SK-N-SH (cell line): Measurements from ENCODE around the gene SLC6A13.
A peak's percentile ranks its signal among the peaks of the same experiment; 100 is the strongest.

Experiments used
- EP300 ChIP-seq, 2 experiments: IDR thresholded peaks; 2 replicates each; pipeline versions ENCODE4 v1.4.0 to v1.6.1; 2012; ENCODE audit warnings: borderline replicate concordance in 1 of 2, low read depth in 1 of 2, low read length in 1 of 2
- EZH2phosphoT487 ChIP-seq: fragments of 200-600 bp; sonication (generic); IDR thresholded peaks from 2 replicates; pipeline ENCODE4 v1.6.1; 2017; ENCODE audit warnings: low read depth, mixed run types, mild to moderate bottlenecking, antibody characterized with exemption, moderate library complexity, borderline replicate concordance
- GABPA ChIP-seq: IDR thresholded peaks from 2 replicates; pipeline ENCODE4 v1.4.0; 2012; ENCODE audit warnings: low read depth, mild to moderate bottlenecking
- NRF1 ChIP-seq: IDR thresholded peaks from 2 replicates; pipeline ENCODE4 v1.6.1; 2012; ENCODE audit warnings: low read depth, mild to moderate bottlenecking, low read length
- RCOR1 ChIP-seq: fragments of 150-350 bp; IDR thresholded peaks from 2 replicates; pipeline ENCODE4 v1.6.1; 2017; ENCODE audit warnings: antibody characterized with exemption, low read length
- SMC3 ChIP-seq: IDR thresholded peaks from 2 replicates; pipeline ENCODE4 v1.6.1; 2012; ENCODE audit warnings: low read depth, low read length, improper control_type of control experiment
- TEAD4 ChIP-seq: IDR thresholded peaks from 2 replicates; pipeline ENCODE4 v1.4.0; 2012; ENCODE audit warnings: mild to moderate bottlenecking, borderline replicate concordance; ENCODE audit not compliant: insufficient read depth
- TF ChIP-seq, protein P1 (sequence below): fragments of 200-600 bp; sonication (generic); IDR thresholded peaks from 2 replicates; pipeline ENCODE4 v1.6.1; 2017; ENCODE audit warnings: antibody characterized with exemption, mild to moderate bottlenecking, moderate library complexity
- TF ChIP-seq, protein P2 (sequence below): IDR thresholded peaks from 2 replicates; pipeline ENCODE4 v1.4.0; 2012; ENCODE audit warnings: low read depth

DNA sequence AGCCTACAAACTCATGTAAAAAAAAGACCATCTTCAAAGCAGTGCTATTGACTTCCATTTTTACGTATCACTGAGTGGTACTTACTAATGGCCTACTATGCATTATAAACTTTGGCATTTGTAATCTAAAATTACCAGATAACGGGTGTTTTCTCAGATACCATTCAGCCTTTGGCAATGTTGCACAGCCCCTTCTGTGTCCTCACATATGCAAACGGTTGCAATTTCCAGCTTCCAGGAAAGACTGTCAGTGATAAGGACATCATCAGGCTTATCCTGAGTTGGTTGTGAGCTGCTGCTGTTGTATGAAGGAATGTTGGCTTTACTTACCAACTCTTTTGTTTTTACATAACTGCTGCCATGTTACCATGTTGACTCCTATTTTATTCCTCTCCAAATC, 1.6 kb upstream of the SLC6A13 start:
- 0 out of 2 replicates have a peak, but pooled peaks have one; percentile 23 for TF ChIP-seq RCOR1
- no peak for TF ChIP-seq SMC3
- TF ChIP-seq, protein P1, sequence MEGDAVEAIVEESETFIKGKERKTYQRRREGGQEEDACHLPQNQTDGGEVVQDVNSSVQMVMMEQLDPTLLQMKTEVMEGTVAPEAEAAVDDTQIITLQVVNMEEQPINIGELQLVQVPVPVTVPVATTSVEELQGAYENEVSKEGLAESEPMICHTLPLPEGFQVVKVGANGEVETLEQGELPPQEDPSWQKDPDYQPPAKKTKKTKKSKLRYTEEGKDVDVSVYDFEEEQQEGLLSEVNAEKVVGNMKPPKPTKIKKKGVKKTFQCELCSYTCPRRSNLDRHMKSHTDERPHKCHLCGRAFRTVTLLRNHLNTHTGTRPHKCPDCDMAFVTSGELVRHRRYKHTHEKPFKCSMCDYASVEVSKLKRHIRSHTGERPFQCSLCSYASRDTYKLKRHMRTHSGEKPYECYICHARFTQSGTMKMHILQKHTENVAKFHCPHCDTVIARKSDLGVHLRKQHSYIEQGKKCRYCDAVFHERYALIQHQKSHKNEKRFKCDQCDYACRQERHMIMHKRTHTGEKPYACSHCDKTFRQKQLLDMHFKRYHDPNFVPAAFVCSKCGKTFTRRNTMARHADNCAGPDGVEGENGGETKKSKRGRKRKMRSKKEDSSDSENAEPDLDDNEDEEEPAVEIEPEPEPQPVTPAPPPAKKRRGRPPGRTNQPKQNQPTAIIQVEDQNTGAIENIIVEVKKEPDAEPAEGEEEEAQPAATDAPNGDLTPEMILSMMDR = no peak
- TF ChIP-seq EP300 (IDR thresholded peaks at IDR 0.05; ENCODE audit: borderline replicate concordance in 1 of 2, low read depth in 1 of 2, low read length in 1 of 2) = no peak
- TF ChIP-seq EZH2phosphoT487 = no peak
- TF ChIP-seq TEAD4 = no peak
- TF ChIP-seq NRF1 = no peak
- TF ChIP-seq, protein P2, sequence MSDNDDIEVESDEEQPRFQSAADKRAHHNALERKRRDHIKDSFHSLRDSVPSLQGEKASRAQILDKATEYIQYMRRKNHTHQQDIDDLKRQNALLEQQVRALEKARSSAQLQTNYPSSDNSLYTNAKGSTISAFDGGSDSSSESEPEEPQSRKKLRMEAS = no peak
- no peak for TF ChIP-seq GABPA
